SK-N-SH (cell line): ENCODE results near the gene UGT1A10.

ENCODE experiments used
- CHD2 ChIP-seq: fragments of 150-350 bp; IDR thresholded peaks from 2 replicates; pipeline ENCODE4 v1.6.1; 2018; ENCODE audit warnings: low read length; ENCODE audit not compliant: partially characterized antibody
- CTCF ChIP-seq: fragments of 200-600 bp; sonication (generic); IDR thresholded peaks from 2 replicates; pipeline ENCODE4 v1.6.1; 2017; ENCODE audit warnings: antibody characterized with exemption, mild to moderate bottlenecking, moderate library complexity
- MAX ChIP-seq: IDR thresholded peaks from 2 replicates; pipeline ENCODE4 v1.4.0; 2012; ENCODE audit warnings: low read depth
- POLR2AphosphoS5 ChIP-seq: IDR thresholded peaks from 2 replicates; pipeline ENCODE4 v1.6.1; 2012; ENCODE audit warnings: low read depth, low read length
- RXRA ChIP-seq: IDR thresholded peaks from 2 replicates; pipeline ENCODE4 v1.4.0; 2012; ENCODE audit warnings: low read depth, mild to moderate bottlenecking, borderline replicate concordance

DNA sequence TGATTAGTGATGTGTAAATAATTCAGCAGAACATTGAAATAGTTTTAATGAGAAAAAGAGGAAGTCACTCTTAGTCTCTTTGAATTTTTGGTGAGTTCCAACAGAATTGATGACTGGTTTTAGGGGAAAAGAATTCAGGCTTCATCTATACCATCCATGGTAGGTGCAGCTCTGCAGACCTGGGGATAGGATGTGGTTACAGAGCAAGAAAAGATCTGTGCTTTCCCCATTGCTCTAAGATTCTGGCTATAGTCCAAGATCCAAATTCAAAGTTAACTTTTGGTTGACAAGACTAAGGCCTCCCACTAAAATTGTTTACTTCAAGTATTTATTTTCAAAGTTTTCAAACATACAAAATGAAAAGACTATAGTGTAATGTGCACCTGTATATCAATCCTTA is 3.6 kb downstream of the UGT1A10 start:
- no peak for TF ChIP-seq POLR2AphosphoS5
- no peak for TF ChIP-seq MAX
- no peak for TF ChIP-seq CHD2
- TF ChIP-seq CTCF, result no peak
- TF ChIP-seq RXRA, result no peak
